GM18907 (cell line): ENCODE results near the gene ZSWIM6.

Experiments
- ATAC-seq: cut with Tn5 transposase; IDR thresholded peaks from one replicate; pipeline ENCODE4 v1.9.1; 2021; ENCODE audit warnings: mild to moderate bottlenecking, moderate library complexity; ENCODE audit not compliant: unreplicated experiment

The ZSWIM6 gene

DNA sequence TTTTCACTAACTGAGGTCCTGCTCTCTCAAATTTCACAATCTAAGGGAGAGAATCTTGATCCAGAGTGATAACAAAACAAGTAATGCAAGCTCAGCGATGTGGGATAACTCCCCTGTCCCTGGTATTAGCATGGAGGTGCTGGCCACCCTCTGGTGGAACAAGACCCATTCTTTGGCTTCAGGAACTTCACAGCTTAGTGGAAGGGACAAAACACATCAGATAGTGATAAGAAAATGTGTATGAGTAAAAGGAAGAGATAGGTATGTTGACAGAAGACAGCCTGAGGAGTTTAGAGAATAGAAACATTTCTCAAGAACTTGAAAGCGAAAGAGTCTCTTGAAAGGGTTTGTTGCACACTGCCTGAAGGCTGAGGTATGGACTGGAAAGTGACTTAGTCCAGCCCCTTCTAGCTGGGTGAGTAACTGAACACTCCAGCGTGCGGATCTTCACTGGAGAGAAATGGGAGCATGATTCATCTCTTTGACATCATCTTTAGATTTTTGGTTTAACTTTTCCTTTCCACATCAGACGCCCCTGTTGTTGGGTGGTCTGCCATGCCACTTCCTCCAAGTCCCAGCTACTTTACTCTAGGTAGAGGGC lies 25.4 kb upstream of the ZSWIM6 start:
- no peak for ATAC-seq

- ATAC-seq: no peak
Observed at GRCh38 chr5:61307191-61307590, 24.9 kb upstream of the ZSWIM6 start.

DNA sequence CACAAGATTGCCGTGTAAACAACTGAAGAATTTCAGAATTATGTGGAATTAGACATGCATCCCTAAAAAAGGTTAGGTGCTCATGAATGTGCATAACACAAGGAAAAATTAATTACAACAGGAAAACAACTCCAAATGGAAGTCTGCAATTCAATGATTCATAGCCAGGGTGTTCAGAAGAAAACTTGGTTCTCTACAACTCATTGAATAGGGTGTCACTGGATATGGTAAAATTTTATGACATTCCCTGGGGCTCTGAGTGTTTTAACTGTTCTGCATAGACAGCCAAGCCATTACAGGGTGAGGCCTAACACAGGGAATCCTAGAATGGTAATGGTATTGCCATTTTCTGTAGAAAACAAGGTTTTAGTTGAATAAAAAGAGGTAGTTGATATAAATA lies 24.4 kb upstream of the ZSWIM6 start:
- ATAC-seq: no peak

GRCh38 chr5:61308712-61309111 lies 23.3 kb upstream of the ZSWIM6 start:
- no peak for ATAC-seq

DNA sequence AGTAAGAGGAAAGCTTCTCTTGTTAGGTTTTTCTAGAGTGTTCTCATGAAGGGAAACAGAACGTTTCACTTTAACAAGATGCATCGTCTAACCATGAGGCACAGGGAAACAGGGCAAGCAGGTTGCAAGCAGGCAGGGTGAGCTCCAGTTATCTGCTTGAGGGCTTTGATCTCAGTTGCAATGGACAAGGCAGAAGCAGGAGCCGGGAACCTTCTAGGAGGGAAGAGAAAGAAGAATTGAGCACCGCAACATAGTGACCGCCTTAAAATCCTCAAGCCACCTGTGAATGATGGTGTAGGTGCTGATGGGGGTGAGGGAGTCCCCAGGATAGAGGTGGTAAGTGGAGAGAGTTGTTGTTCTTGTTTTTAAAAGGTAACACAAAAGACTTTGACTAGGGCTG lies 22.9 kb upstream of the ZSWIM6 start:
- no peak for ATAC-seq

GRCh38 chr5:61311056-61311610 lies 20.9 kb upstream of the ZSWIM6 start:
- ATAC-seq: no peak

DNA sequence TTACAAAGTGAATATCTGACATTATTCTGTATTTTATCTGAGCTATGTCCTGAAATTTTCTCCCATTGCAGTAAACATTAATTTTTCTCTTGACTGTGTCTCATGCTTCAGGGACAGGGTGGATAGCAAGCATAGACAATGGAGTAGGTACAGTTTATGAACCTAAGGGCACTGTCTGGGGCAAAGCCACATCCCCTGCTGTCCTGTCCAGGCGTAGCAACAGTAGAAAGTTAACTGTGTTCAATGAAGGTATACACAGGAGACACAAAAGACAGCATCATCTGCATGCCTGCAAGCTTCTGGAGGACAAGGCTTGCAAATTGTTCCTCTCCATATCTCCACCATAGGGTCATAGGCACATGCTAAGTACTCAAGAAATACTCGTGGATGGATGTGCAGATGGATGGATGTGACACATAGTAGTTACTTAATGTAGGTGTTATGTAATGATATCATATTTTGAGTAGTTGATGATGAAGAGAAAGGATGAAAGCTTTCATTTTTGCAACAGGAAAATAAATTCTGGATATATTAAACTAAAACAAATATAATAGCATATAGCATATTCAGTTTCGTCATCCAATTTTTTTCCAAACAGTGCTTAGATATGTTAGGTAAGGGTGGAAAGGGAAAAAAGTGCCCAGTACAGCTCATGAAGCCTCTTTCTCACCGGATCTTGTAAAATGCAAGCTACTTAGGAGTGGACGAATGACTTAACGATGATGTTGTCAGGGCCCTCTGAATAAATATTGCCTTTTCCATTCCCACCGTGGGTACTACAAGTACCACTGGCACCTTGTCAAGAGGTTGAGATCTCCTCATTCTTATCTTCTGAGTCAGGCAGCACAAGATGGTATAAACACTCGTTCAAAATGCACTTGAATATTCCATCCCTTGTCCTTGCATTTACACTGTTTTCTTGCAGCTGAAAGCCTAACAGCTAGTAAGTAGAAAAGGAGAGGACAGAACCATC lies 19.9 kb upstream of the ZSWIM6 start:
- ATAC-seq: no peak

DNA sequence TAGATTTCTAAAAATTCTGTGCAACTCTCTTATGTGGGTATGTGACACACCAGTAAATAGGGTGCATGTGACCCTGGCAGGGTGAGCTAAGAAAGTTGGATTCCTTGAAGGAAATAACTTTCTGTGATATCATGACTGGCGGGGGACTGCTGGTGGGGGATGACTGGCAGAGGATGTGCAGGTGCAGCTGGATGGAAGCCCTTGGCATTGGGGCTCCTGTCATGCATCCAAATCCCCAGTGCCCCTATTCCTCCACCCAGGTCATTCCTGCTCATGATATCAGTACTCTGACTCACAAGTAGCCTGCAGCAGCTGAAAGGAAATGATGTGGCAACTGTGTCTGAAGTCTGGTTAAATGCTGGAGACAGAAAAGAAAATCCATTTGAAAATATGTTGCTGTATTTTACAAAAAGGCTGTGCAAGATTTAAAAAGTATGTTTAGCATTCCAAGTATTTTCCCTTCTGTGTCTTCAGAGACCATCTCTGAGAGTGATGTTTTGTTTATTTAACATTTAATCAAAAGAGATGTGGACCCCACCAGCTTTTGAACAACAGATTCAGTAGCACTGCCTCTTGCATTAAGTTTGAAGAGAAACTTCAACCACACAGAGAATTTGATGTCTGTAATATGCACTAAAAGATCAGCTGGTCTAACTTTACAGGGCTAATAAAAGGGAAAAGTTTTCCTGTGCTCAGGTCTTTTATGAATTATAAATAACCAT lies 17.9 kb upstream of the ZSWIM6 start:
- ATAC-seq: no peak

GRCh38 chr5:61318376-61318775 lies 13.7 kb upstream of the ZSWIM6 start:
- no peak for ATAC-seq

GRCh38 chr5:61319388-61320146 lies 12.5 kb upstream of the ZSWIM6 start:
- peak; percentile 99 for ATAC-seq

- no peak for ATAC-seq
Observed at GRCh38 chr5:61320860-61321259, 11.2 kb upstream of the ZSWIM6 start.

GRCh38 chr5:61321669-61322068 lies 10.4 kb upstream of the ZSWIM6 start:
- no peak for ATAC-seq

DNA sequence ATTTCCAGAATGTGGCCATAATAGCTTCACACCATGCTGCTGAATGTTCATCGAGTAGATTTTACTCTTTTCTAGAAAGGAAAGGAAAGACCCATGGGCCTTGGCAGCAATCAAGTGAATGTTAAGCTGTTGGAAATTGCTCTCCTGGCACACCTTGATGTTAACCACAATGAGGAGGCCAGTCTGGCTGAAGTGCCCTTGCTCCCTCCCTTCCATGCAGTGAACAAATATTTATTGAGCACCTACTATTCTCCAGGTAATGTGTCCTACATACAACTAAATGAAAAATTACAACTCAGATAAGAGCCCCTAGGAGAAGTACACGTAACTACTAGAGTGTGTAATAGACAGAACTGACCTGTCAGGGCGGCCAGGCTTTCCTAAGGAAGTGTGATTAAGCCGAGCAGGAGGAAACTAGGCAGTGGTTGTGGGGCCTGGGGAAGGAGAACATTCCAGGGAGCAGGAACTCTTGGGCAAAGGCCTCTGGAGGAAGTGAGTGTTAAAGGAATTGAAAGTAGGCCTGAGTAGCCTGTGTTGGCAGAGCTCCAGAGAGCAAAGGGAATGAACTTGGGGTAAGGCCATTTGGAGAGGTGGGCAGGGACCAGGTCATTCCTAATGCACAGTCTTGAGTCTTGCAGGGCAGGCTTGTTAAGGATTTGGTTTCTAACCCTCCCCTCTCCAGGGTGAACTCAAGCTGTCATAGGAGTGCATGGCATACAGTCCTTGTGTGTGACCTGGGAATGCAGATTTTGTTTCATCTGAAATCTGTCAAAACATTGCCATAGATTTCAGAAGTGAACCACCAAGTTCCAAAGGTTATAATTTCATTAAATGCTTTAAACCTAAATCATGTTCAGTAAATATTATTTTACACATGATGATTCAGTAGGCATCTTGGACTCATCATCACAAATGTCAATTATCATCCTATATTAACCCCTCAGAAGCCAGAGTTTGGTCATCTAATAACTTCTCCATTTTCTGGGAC lies 9.0 kb upstream of the ZSWIM6 start:
- no peak for ATAC-seq

DNA sequence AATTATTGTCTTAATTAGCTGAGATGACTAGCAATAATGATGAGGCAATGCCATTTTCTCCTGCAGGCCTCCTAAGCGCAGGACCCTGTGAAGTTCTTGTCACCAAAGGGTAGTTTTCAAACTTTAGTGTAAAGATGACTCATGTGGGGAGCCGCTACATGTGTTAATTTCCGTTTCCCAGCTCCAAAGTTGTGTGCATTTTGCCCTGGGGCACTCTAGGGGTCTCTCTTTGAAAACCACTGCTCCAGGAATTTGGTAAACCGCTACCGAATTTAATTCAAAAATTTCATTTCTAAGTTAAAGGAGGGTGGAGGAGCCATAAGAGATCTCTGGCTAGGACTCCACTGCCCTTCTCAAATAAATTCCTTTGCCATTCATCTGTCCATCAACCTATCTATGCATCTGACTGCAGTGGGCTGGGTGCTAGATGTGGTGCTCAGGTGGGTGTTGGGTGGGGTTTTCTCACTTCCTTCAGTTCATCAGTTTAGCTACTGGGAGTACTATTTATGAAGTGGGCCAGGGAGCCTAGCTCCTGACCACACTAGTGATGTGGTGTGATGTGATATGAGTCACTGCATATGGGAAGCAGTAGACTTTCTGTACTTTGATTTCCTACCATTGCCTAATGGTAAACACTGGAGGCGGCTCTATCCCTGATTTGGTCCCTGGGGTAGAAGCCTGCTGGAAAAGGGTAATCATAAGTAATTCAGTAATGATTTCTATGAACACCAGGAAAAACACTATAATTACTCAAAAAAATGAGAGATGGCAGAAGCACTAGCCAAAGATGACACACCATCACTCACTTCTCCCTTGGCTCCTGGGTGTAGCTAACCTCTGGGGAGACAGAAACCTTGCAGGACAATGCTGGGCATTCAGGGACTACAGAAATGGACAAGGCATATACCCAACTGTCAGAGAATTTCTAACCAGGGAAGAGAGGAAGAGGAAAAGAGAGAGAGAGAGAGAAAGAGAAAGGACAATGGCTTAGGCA lies 4.0 kb upstream of the ZSWIM6 start:
- ATAC-seq: peak; percentile 35

DNA sequence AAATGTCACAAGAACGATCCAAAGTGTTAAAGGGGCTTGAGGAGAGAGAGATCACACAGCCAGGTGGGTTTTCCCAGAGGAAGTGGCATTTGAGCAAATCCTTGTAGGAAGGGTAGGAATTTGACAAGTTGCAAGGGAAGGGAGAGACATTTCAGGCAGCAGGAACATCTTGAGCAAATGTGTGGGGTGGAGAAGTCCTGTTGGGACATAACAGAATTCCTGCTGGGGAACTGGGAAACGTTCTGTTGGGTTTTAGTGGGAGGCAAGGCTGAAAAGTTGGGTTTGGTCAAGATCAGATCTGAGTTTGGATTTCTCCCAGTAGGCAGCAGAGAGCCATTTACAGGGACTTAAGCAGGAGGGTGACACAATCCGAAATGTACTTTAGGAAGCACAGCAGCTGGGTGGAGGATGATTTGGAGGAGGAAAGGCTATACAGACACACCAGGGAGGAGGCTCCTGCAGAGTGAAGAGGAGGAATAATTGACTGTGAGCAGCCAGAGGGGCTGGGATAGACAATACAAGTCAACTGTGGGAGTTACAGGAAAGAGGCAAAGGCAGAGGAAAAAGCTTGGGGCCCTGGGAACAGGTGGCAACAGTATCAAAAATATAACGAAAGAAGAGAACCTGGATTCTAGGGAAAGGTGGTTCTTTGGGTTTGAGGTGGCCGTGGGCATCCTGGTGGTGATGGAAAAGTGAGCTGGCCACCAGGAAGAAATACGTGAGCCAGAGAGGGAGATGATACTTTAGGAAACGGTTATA lies 3.1 kb upstream of the ZSWIM6 start:
- ATAC-seq: no peak

DNA sequence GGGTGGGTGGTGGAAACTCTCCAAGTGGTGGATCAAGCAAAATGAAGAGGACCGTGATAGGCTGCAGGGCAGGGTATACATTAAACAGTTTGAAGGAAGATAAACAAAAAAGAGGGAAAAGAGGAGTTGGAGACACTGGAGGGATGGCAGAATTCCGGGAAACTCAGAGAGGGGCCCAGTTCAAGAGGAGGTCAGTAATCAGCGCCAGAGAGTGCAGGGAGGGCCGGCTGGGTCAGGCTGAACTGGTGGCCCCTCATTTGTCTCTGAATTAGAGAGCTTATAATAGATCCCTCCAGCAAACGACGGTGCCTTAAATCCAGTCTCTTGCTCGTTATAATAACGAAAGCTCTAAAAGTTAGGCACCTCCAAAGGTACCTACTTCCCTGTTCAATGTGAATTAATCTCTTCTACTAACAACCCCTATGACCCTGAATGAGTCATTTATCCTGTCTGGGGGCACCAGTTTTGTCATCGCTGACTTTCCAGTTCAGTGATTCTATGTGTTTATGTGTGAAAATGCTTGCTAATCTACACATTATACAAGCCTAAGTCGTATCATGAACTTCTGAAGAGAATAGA lies 2.4 kb upstream of the ZSWIM6 start:
- ATAC-seq: no peak

DNA sequence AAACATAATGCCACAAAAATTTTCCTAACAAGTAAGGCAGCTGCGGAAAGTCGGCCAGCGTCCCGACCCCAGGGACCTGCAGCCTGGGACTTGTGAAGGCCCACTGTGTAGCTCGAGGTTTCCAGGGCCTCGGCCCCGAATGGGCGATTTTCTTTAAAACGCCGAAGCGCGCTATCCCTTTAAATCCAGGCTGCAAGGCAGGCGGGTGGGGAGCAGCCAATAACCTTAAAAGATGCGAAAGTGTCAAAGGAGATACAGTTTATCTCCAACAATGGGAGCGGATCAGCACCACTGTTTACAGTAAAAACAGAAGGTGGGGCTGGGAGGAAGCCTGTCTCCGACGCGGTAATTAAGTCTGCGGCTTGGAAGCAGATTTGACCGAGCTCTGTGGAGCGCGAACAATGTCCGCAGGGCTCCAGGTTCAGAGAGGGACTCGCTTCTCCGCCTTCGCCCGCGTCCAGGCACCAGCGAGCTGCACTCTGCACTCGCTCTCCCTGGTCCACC lies 1.7 kb upstream of the ZSWIM6 start:
- no peak for ATAC-seq
